ENCODE data around the gene NIFK.
A peak's percentile ranks its signal among the peaks of the same experiment; 100 is the strongest.
"Not testable (repeated sequence)": the region's sequence is repeated elsewhere in the genome, so short reads cannot be mapped to it uniquely, and the experiment has no call there.

The NIFK gene

GRCh38 chr2:121736462-121737336 lies at the start of gene NIFK:
TSS of gene NIFK (minus strand) at chr2:121736875. CDS start at chr2:121736850, 25 bp downstream.
- DNase-seq = peak; percentile 85

GRCh38 chr2:121783180-121783579 lies 46.5 kb upstream of the NIFK start:
- no peak for DNase-seq

- no peak for DNase-seq
These were observed 42.2 kb upstream of the NIFK start for GRCh38 chr2:121778741-121779487.

- no peak for DNase-seq
These were observed 41.0 kb upstream of the NIFK start for GRCh38 chr2:121777699-121778058.

GRCh38 chr2:121776885-121777698 lies 40.4 kb upstream of the NIFK start:
- DNase-seq = no peak

- DNase-seq = no peak
These were observed 39.7 kb upstream of the NIFK start for GRCh38 chr2:121776361-121776760.

- no peak for DNase-seq
These were observed 37.6 kb upstream of the NIFK start for GRCh38 chr2:121774235-121774634.

GRCh38 chr2:121771976-121772742 lies 35.5 kb upstream of the NIFK start:
- DNase-seq = no peak

GRCh38 chr2:121768143-121768755 lies 31.6 kb upstream of the NIFK start:
- DNase-seq = no peak

GRCh38 chr2:121766624-121767023 lies 29.9 kb upstream of the NIFK start:
- no peak for DNase-seq

- no peak for DNase-seq
These were observed 28.1 kb upstream of the NIFK start for GRCh38 chr2:121764681-121765228.

- peak; percentile 75 for DNase-seq
These were observed 18.8 kb upstream of the NIFK start, which contains the start of gene TSN for GRCh38 chr2:121755237-121756111. TSS of gene TSN (plus strand) at chr2:121755651. CDS start at chr2:121755780, 129 bp downstream.

- DNase-seq = no peak
These were observed 18.2 kb upstream of the NIFK start for GRCh38 chr2:121754851-121755236.

GRCh38 chr2:121748202-121748601 lies 11.5 kb upstream of the NIFK start:
- no peak for DNase-seq

GRCh38 chr2:121746071-121746578 lies 9.4 kb upstream of the NIFK start:
- DNase-seq = no peak

GRCh38 chr2:121741450-121741849 lies 4.8 kb upstream of the NIFK start:
- DNase-seq = no peak

- no peak for DNase-seq
These were observed 4.3 kb upstream of the NIFK start for GRCh38 chr2:121740973-121741372.

GRCh38 chr2:121736140-121736461 lies 574 bp downstream of the NIFK start:
- DNase-seq = no peak

- DNase-seq = no peak
These were observed 1.1 kb downstream of the NIFK start for GRCh38 chr2:121735518-121736074.

GRCh38 chr2:121734544-121734943 lies 2.1 kb downstream of the NIFK start:
- not testable (repeated sequence) for DNase-seq

All from NCI-H1417 treated with DMSO at 0.1 percent for 48 hours (cell line).